ENCODE measurements around the gene UGT1A10. TPM values are rescaled to one million over a fixed set of nuclear protein-coding genes. Genes with fewer than 3 reads are reported as not detected.

Gene UGT1A10
- not detected in 2 replicates for total RNA-seq

GRCh38 chr2:233636306-233636705, at the start of gene UGT1A10:
Gene UGT1A10 (plus strand): TSS chr2:233636448. CDS start chr2:233636523, 75 bp downstream.

DNA sequence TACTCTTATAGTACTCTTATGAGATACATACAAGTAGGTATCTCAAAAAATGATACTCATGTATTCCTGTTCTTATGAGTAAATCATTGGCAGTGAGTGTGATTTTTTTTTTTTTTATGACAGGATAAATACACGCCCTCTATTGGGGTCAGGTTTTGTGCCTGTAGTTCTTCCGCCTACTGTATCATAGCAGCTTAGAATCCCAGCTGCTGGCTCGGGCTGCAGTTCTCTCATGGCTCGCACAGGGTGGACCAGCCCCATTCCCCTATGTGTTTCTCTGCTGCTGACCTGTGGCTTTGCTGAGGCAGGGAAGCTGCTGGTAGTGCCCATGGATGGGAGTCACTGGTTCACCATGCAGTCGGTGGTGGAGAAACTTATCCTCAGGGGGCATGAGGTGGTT, 18.8 kb upstream of the UGT1A10 start, which contains the start of gene UGT1A8:
UGT1A8 (plus strand) TSS at position 158 of the 400 bp plus-strand sequence; CDS start at position 233, 75 bp downstream.

DNA sequence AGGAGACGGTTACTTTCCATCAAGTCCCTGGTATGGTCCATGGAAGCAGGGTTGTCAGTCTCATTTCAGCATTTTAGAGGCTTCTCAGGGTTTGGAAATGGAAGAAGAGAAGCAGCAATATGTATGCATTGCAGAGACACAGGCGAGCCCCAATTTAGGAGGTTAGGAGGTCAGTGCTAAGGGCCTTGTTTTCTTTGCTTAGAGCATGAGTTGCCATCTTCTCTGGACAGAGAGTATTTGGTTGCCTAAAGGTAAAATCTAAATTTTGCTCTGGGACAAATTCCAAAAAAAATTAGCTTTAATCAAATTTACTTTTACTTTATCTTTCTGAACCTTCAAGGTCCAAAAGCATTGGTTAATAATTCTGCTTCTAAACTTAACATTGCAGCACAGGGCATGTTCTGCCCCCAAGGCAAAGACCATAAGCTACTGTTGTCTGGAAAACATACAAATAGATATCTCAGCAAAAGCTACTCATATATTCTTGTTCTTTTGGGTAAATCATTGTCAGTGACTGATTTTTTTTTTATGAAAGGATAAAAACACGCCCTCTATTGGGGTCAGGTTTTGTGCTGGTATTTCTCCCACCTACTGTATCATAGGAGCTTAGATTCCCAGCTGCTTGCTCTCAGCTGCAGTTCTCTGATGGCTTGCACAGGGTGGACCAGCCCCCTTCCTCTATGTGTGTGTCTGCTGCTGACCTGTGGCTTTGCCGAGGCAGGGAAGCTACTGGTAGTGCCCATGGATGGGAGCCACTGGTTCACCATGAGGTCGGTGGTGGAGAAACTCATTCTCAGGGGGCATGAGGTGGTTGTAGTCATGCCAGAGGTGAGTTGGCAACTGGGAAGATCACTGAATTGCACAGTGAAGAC, 35.3 kb downstream of the UGT1A10 start, which contains the start of gene UGT1A9:
UGT1A9 (plus strand) TSS at position 609 of the 872 bp plus-strand sequence; CDS start at position 646, 37 bp downstream.

DNA sequence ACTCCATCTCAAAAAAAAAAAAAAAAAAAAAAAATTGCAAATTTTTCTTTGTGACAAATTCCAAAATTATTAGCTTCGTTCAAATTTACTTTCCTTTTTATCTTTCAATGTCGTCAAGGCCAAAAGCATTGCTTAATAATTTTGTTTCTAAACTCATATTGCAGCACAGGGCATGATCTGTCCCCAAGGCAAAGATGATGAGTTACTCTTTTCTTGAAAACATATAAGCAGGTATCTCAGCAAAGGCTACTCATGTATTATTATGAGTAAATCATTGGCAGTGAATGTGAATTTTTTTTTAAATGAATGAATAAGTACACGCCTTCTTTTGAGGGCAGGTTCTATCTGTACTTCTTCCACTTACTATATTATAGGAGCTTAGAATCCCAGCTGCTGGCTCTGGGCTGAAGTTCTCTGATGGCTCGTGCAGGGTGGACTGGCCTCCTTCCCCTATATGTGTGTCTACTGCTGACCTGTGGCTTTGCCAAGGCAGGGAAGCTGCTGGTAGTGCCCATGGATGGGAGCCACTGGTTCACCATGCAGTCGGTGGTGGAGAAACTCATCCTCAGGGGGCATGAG, 45.4 kb downstream of the UGT1A10 start, which contains the start of gene UGT1A7:
UGT1A7 (plus strand) TSS at position 381 of the 579 bp plus-strand sequence; CDS start at position 418, 37 bp downstream.

GRCh38 chr2:233692648-233693047, 56.4 kb downstream of the UGT1A10 start, which contains the start of gene UGT1A6:
Gene UGT1A6 (plus strand): TSS chr2:233692890. CDS start chr2:233693005, 115 bp downstream.

GRCh38 chr2:233712611-233713261, 76.5 kb downstream of the UGT1A10 start, which contains the start of gene UGT1A5:
Gene UGT1A5 (plus strand): TSS chr2:233712907. CDS start chr2:233712992, 85 bp downstream.

GRCh38 chr2:233718552-233718951, 82.3 kb downstream of the UGT1A10 start, which contains the start of gene UGT1A4:
Gene UGT1A4 (plus strand): TSS chr2:233718736. CDS start chr2:233718821, 85 bp downstream.

GRCh38 chr2:233728723-233729301, 92.6 kb downstream of the UGT1A10 start, which contains the start of gene UGT1A3:
Gene UGT1A3 (plus strand): TSS chr2:233729042. CDS start chr2:233729127, 85 bp downstream.

DNA sequence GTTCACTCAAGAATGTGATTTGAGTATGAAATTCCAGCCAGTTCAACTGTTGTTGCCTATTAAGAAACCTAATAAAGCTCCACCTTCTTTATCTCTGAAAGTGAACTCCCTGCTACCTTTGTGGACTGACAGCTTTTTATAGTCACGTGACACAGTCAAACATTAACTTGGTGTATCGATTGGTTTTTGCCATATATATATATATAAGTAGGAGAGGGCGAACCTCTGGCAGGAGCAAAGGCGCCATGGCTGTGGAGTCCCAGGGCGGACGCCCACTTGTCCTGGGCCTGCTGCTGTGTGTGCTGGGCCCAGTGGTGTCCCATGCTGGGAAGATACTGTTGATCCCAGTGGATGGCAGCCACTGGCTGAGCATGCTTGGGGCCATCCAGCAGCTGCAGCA, 123.8 kb downstream of the UGT1A10 start, which contains the start of gene UGT1A1:
UGT1A1 (plus strand) TSS at position 228 of the 400 bp plus-strand sequence; CDS start at position 246, 18 bp downstream.

DNA sequence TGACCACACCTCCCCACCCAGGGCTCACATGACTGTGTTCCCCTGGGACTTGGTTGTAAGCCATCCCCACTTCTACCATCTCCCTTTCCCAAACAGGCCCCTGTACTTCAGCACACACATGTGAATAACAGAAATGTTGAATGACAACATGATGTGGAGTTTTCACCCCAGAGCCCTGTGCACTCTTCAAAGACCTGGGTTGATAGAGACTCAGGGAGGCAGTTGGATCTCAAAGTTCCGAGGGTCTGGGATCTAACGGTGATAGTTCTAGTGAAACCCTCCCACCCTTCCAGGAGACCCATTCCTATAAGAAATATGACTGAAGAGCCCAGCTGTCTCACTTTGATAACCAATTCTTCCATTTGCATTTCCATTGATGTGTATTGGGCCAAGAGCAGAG, 141.8 kb downstream of the UGT1A10 start, which contains the start of gene MROH2A:
MROH2A (plus strand) TSS at position 301 of the 400 bp plus-strand sequence. CDS start 1,029 bp downstream, outside the sequence.

Other genes starting within 250 kb of the UGT1A10 start
- 22.4 and 24.6 TPM in 2 replicates for gene USP40, start 69.7 kb upstream of the UGT1A10 start, total RNA-seq
- not detected in 2 replicates for gene UGT1A8, start 18.8 kb upstream of the UGT1A10 start, total RNA-seq
- not detected in 2 replicates for gene UGT1A9, start 35.5 kb downstream of the UGT1A10 start, total RNA-seq
- 0.13 TPM in 1 of 2 replicates, not detected in the other for gene UGT1A7, start 45.5 kb downstream of the UGT1A10 start, total RNA-seq
- gene UGT1A6, start 56.4 kb downstream of the UGT1A10 start, total RNA-seq = not detected in 2 replicates
- gene UGT1A5, start 76.5 kb downstream of the UGT1A10 start, total RNA-seq = not detected in 2 replicates
- gene UGT1A4, start 82.3 kb downstream of the UGT1A10 start, total RNA-seq = not detected in 2 replicates
- not detected in 2 replicates for gene UGT1A3, start 92.6 kb downstream of the UGT1A10 start, total RNA-seq
- gene UGT1A1, start 123.8 kb downstream of the UGT1A10 start, total RNA-seq = not detected in 2 replicates
- not detected in 2 replicates for gene MROH2A, start 141.9 kb downstream of the UGT1A10 start, total RNA-seq
- gene HJURP, start 218.1 kb downstream of the UGT1A10 start, total RNA-seq = 8.4 and 22.4 TPM in 2 replicates

Measured in epithelial cell of alveolus of lung (primary cell).